Right hindlimb (tissue), 1 donor: Measurements from ENCODE around the gene UNC13C.
A peak's percentile ranks its signal among the peaks of the same experiment; 100 is the strongest.

ENCODE experiments used
- DNase-seq: peaks from one replicate; pipeline ENCODE4 v3.0.0-alpha.2; 2018

The UNC13C gene

GRCh38 chr15:54502416-54503075 is 524.3 kb downstream of the UNC13C start:
- DNase-seq, result no peak

- no peak for DNase-seq
Measured at GRCh38 chr15:54504695-54505094, 526.5 kb downstream of the UNC13C start.

GRCh38 chr15:54506977-54507524 is 528.8 kb downstream of the UNC13C start:
- DNase-seq, result no peak

- DNase-seq, result no peak
Measured at GRCh38 chr15:54514601-54515000, 536.4 kb downstream of the UNC13C start.

- no peak for DNase-seq
Measured at GRCh38 chr15:54515664-54516582, 537.7 kb downstream of the UNC13C start.

- DNase-seq, result no peak
Measured at GRCh38 chr15:54517366-54517765, 539.1 kb downstream of the UNC13C start.

- DNase-seq, result no peak
Measured at GRCh38 chr15:54518156-54518882, 540.1 kb downstream of the UNC13C start.

GRCh38 chr15:54519577-54519976 is 541.3 kb downstream of the UNC13C start:
- DNase-seq, result no peak

GRCh38 chr15:54520616-54521015 is 542.4 kb downstream of the UNC13C start:
- no peak for DNase-seq

GRCh38 chr15:54521206-54521605 is 543.0 kb downstream of the UNC13C start:
- no peak for DNase-seq

GRCh38 chr15:54528021-54528420 is 549.8 kb downstream of the UNC13C start:
- DNase-seq, result no peak

- DNase-seq, result peak; percentile 20
Measured at GRCh38 chr15:54540721-54541120, 562.5 kb downstream of the UNC13C start.

- DNase-seq, result no peak
Measured at GRCh38 chr15:54547491-54547890, 569.2 kb downstream of the UNC13C start.

- DNase-seq, result no peak
Measured at GRCh38 chr15:54550954-54551353, 572.7 kb downstream of the UNC13C start.

GRCh38 chr15:54556231-54556630 is 578.0 kb downstream of the UNC13C start:
- no peak for DNase-seq

- DNase-seq, result no peak
Measured at GRCh38 chr15:54559405-54560069, 581.3 kb downstream of the UNC13C start.

GRCh38 chr15:54560417-54560816 is 582.2 kb downstream of the UNC13C start:
- no peak for DNase-seq

- DNase-seq, result no peak
Measured at GRCh38 chr15:54564166-54564565, 585.9 kb downstream of the UNC13C start.

- no peak for DNase-seq
Measured at GRCh38 chr15:54566654-54567053, 588.4 kb downstream of the UNC13C start.

- DNase-seq, result no peak
Measured at GRCh38 chr15:54567408-54568035, 589.3 kb downstream of the UNC13C start.

GRCh38 chr15:54568381-54568780 is 590.1 kb downstream of the UNC13C start:
- DNase-seq, result no peak

- DNase-seq, result no peak
Measured at GRCh38 chr15:54571576-54571975, 593.3 kb downstream of the UNC13C start.
